DOHH2 (cell line): ENCODE measurements around the gene SERINC2.

Experiments
- H3F3A ChIP-seq: fragments of 200-600 bp; sonication (generic), shearing (Covaris generic); 2 replicates; pipeline ENCODE4 v1.6.0; 2016; ENCODE audit warnings: antibody characterized with exemption, mild to moderate bottlenecking; ENCODE audit not compliant: control insufficient read depth, insufficient read depth
- H3K27ac ChIP-seq: fragments of 200-600 bp; sonication (generic); 2 replicates; pipeline ENCODE4 v1.5.1; 2014; ENCODE audit warnings: low read depth, mild to moderate bottlenecking, low read length, moderate library complexity
- H3K27me3 ChIP-seq: fragments of 200-600 bp; sonication (generic); 2 replicates; pipeline ENCODE4 v1.6.1; 2014; ENCODE audit warnings: mild to moderate bottlenecking, low read length, mixed read lengths; ENCODE audit not compliant: control insufficient read depth
- H3K36me3 ChIP-seq: fragments of 200-600 bp; sonication (generic); 2 replicates; pipeline ENCODE4 v1.6.1; 2014; ENCODE audit warnings: mild to moderate bottlenecking, low read length, moderate library complexity, mixed read lengths; ENCODE audit not compliant: control insufficient read depth
- H3K4me1 ChIP-seq: fragments of 200-600 bp; sonication (generic); 2 replicates; pipeline ENCODE4 v1.6.1; 2014; ENCODE audit warnings: mild to moderate bottlenecking, low read length, mixed read lengths; ENCODE audit not compliant: control insufficient read depth
- H3K4me2 ChIP-seq: fragments of 200-600 bp; sonication (generic); 2 replicates; pipeline ENCODE4 v1.6.0; 2014; ENCODE audit warnings: mild to moderate bottlenecking, low read length, moderate library complexity
- H3K4me3 ChIP-seq: fragments of 200-600 bp; sonication (generic); 2 replicates; pipeline ENCODE4 v1.5.1; 2014; ENCODE audit warnings: mild to moderate bottlenecking, low read length, mixed read lengths
- H3K79me2 ChIP-seq: fragments of 200-600 bp; sonication (generic); 2 replicates; pipeline ENCODE4 v1.6.1; 2014; ENCODE audit warnings: mild to moderate bottlenecking, low read length, mixed read lengths; ENCODE audit not compliant: control insufficient read depth
- H3K9me2 ChIP-seq: fragments of 200-600 bp; sonication (generic); replicated peaks from 2 replicates; pipeline ENCODE4 v1.6.1; 2014; ENCODE audit warnings: mild to moderate bottlenecking, low read length, mixed read lengths; ENCODE audit not compliant: control insufficient read depth
- H3K9me3 ChIP-seq: fragments of 200-600 bp; sonication (generic); 2 replicates; pipeline ENCODE4 v1.6.1; 2014; ENCODE audit warnings: antibody characterized with exemption, low read length, mixed read lengths; ENCODE audit not compliant: control insufficient read depth, insufficient read depth
- H4K20me1 ChIP-seq: fragments of 200-600 bp; sonication (generic); 2 replicates; pipeline ENCODE4 v1.6.0; 2014; ENCODE audit warnings: low read depth, mild to moderate bottlenecking, antibody characterized with exemption, low read length, moderate library complexity; ENCODE audit not compliant: control insufficient read depth, insufficient read depth
- EZH2phosphoT487 ChIP-seq: fragments of 200-600 bp; sonication (generic); IDR thresholded peaks from 2 replicates; pipeline ENCODE4 v1.6.1; 2017; ENCODE audit warnings: borderline replicate concordance, mild to moderate bottlenecking, antibody characterized with exemption, low read length, moderate library complexity, mixed read lengths
- TF ChIP-seq, protein P1 (sequence below): fragments of 200-600 bp; sonication (generic); IDR thresholded peaks from one replicate; pipeline ENCODE4 v1.5.1; 2014; ENCODE audit warnings: antibody characterized with exemption, mild to moderate bottlenecking, low read depth, low read length; ENCODE audit not compliant: poor library complexity, severe bottlenecking

SERINC2 gene

DNA sequence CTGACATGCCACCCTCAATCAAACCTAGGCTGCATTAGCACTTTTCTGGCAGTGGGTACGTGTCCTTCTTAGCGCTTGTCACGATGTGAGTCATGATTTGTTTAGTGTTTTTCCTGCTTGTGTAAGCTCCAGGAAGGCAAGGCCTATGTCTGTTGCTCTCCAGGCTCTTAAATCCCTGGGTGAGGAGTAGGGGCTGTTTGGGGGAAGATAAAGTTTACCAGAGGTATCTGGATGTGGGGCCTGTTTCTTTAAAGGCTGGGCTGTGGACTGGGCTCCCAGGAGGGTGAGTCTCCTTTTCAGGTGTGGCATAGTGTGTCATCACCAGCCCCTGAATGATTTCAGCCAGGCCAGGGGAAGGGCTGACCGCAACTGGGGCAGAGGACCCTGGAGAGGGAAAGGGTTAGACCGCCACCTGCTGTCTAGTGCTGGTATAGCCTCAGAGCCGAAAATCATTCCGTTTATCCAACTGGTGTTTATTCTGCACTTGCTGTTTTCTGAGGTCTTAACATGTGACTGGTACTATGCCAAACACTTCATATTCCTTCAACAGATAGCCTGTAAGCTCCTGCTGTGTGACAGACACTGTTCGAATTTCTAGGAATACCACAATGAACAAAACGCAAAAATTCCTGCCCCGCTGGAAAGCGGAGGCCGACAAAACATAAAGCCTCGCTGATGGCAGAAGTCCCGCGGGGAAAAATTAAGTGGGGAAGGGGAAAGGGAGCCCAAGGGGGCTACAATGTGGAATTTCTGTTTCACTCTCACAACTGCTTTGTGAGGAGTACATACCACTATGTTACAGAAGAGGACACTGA, 9.7 kb downstream of the SERINC2 start:
- Histone ChIP-seq H3K9me2 (no peaks in the 10 kb centered on the region), H4K20me1 (no peaks in the 10 kb centered on the region), H3K4me3 (peak overlapping the region; percentile 97), H3K27ac (peak overlapping the region; percentile 95), H3K4me1 (peaks cover 66% of the 10 kb centered on the region), H3F3A (peaks cover 5% of the 10 kb centered on the region), H3K9me3 (no peaks in the 10 kb centered on the region), H3K27me3 (no peaks in the 10 kb centered on the region), H3K79me2 (peaks cover 43% of the 10 kb centered on the region), H3K36me3 (peaks cover 39% of the 10 kb centered on the region), H3K4me2 (peak overlapping the region; percentile 93)
- TF ChIP-seq, protein P1, sequence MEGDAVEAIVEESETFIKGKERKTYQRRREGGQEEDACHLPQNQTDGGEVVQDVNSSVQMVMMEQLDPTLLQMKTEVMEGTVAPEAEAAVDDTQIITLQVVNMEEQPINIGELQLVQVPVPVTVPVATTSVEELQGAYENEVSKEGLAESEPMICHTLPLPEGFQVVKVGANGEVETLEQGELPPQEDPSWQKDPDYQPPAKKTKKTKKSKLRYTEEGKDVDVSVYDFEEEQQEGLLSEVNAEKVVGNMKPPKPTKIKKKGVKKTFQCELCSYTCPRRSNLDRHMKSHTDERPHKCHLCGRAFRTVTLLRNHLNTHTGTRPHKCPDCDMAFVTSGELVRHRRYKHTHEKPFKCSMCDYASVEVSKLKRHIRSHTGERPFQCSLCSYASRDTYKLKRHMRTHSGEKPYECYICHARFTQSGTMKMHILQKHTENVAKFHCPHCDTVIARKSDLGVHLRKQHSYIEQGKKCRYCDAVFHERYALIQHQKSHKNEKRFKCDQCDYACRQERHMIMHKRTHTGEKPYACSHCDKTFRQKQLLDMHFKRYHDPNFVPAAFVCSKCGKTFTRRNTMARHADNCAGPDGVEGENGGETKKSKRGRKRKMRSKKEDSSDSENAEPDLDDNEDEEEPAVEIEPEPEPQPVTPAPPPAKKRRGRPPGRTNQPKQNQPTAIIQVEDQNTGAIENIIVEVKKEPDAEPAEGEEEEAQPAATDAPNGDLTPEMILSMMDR = peak; percentile 97
- TF ChIP-seq EZH2phosphoT487 = no peak

DNA sequence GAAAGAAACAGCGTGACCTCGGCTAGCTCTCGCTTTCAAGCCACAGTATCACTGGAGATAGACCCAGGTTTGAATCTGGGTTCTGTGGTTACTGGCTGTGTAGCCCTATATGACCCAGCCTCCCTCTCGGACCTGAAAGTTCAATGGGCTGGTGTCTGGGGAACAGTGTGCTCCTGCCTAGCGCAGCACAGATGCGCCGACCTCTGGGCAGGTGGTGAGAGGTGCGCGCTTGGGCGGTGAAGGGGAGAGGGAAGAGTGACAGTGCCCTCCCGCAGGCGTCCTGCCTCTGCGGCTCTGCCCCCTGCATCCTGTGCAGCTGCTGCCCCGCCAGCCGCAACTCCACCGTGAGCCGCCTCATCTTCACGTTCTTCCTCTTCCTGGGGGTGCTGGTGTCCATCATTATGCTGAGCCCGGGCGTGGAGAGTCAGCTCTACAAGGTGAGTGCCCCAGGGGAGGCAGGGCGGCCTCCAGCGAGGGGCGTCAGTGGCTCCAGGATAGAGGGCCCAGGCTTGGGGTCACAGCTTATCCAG, 10.5 kb downstream of the SERINC2 start:
- no peaks in the 10 kb centered on the region for H3K9me2 ChIP-seq
- H3K4me1 ChIP-seq = peaks cover 70% of the 10 kb centered on the region
- no peaks in the 10 kb centered on the region for H3K9me3 ChIP-seq
- H4K20me1 ChIP-seq = no peaks in the 10 kb centered on the region
- H3K27me3 ChIP-seq = no peaks in the 10 kb centered on the region
- H3K4me3 ChIP-seq = peak overlapping the region; percentile 97
- H3K4me2 ChIP-seq = peak overlapping the region; percentile 93
- H3K36me3 ChIP-seq = peaks cover 44% of the 10 kb centered on the region
- H3K27ac ChIP-seq = peak overlapping the region; percentile 95
- peaks cover 5% of the 10 kb centered on the region for H3F3A ChIP-seq
- H3K79me2 ChIP-seq = peaks cover 47% of the 10 kb centered on the region
- TF ChIP-seq EZH2phosphoT487 = no peak
- TF ChIP-seq, protein P1 = no peak

DNA sequence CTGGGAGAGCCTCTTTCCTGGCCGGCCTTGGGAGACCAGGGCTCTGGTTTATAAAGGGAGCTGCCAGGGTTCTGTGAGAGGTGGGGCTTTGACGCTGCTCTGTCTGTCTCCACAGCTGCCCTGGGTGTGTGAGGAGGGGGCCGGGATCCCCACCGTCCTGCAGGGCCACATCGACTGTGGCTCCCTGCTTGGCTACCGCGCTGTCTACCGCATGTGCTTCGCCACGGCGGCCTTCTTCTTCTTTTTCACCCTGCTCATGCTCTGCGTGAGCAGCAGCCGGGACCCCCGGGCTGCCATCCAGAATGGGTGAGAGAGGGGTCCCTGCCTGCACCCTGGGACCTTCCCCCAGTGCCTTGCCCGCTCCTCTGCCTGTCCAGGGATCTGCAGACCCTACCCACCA, 11.6 kb downstream of the SERINC2 start:
- Histone ChIP-seq H3K79me2 (peaks cover 49% of the 10 kb centered on the region), H3K4me1 (peaks cover 70% of the 10 kb centered on the region), H3K36me3 (peaks cover 55% of the 10 kb centered on the region), H3K4me3 (peak overlapping the region; percentile 97), H3F3A (peaks cover 5% of the 10 kb centered on the region), H4K20me1 (no peaks in the 10 kb centered on the region), H3K27me3 (no peaks in the 10 kb centered on the region), H3K4me2 (peak overlapping the region; percentile 93), H3K9me2 (no peaks in the 10 kb centered on the region), H3K9me3 (no peaks in the 10 kb centered on the region), H3K27ac (peak overlapping the region; percentile 95)
- TF ChIP-seq EZH2phosphoT487 = no peak
- TF ChIP-seq, protein P1 = no peak
